ENCODE measurements around the gene PI4KB. TPM values are rescaled to one million over a fixed set of nuclear protein-coding genes. Genes with fewer than 3 reads are reported as not detected.

PI4KB gene
- total and polyA plus RNA-seq, 9 of the 15 experiments (the other 6 are each of a cell fraction or from before 2014, with no cell fraction given): 3.1 to 65.4 (median 45.1) TPM

GRCh38 chr1:151346769-151347522 lies 19.7 kb upstream of the PI4KB start, which contains the start of gene RFX5 (continued):
- TF ChIP-seq YY1 (IDR thresholded peaks at IDR 0.05; ENCODE audit: borderline replicate concordance in 1 of 3, control insufficient read depth in 1 of 3, extremely low read depth in 1 of 3, insufficient read depth in 3 of 3, insufficient read length in 1 of 3, insufficient replicate concordance in 2 of 3, low read depth in 1 of 3, low read length in 2 of 3) (peak in 1 of 3 experiments; percentile 38), CXXC5 (CRISPR knock-in tag; IDR thresholded peaks at IDR 0.05) (peak; percentile 79), RAD21 (CRISPR knock-in tag; conservative IDR thresholded peaks at IDR 0.05 in 1 of 2, IDR thresholded peaks at IDR 0.05 in 1 of 2) (no peak), TEAD1 (CRISPR knock-in tag; IDR thresholded peaks at IDR 0.05) (peak in 1 of 2 experiments; percentile 75; a peak in 1 of 4 replicates), CBFA2T3 (IDR thresholded peaks at IDR 0.05) (no peak; the same call in 1 of the 2 replicates), GATA2 (CRISPR knock-in tag; IDR thresholded peaks at IDR 0.05) (no peak), ESRRA (IDR thresholded peaks at IDR 0.05; ENCODE audit: borderline replicate concordance, low read depth) (no peak), SIX5 (IDR thresholded peaks at IDR 0.05; ENCODE audit: borderline replicate concordance in 1 of 2, insufficient read depth in 1 of 2, low read depth in 1 of 2, low read length in 2 of 2) (no peak), ZNF512 (tag; IDR thresholded peaks at IDR 0.05) (no peak), ELF4 (CRISPR knock-in tag; IDR thresholded peaks at IDR 0.05) (0 out of 2 replicates have a peak, but pooled peaks have one; percentile 3), MNT (conservative IDR thresholded peaks at IDR 0.05) (peak; percentile 94 to 96), SMARCE1 (IDR thresholded peaks at IDR 0.05) (peak; percentile 73), HCFC1 (IDR thresholded peaks at IDR 0.05; ENCODE audit: low read depth, low read length) (peak; percentile 32; the same call in 1 of the 2 replicates), POLR2AphosphoS5 (IDR thresholded peaks at IDR 0.05; ENCODE audit: control insufficient read depth, insufficient read depth, low read depth, low read length) (peak; percentile 48; the same call in 1 of the 2 replicates), SMAD4 (CRISPR knock-in tag; conservative IDR thresholded peaks at IDR 0.05) (peak; percentile 25; the same call in 1 of the 2 replicates), RNF2 (IDR thresholded peaks at IDR 0.05) (peak; percentile 56; the same call in 1 of the 2 replicates), NCOA4 (IDR thresholded peaks at IDR 0.05; ENCODE audit: partially characterized antibody) (no peak), MAZ (CRISPR knock-in tag; conservative IDR thresholded peaks at IDR 0.05 in 1 of 2, IDR thresholded peaks at IDR 0.05 in 1 of 2) (peak in 1 of 2 experiments; percentile 57; a peak in 1 of 4 replicates), ZBTB5 (IDR thresholded peaks at IDR 0.05) (0 out of 2 replicates have a peak, but pooled peaks have one; percentile 64), GTF2F1 (IDR thresholded peaks at IDR 0.05; ENCODE audit: low read depth, low read length) (peak; percentile 91; the same call in 1 of the 2 replicates), PRMT5 (CRISPR knock-in tag; IDR thresholded peaks at IDR 0.05) (no peak), CHCHD3 (CRISPR knock-in tag; IDR thresholded peaks at IDR 0.05) (0 out of 2 replicates have a peak, but pooled peaks have one; percentile 19)
